WTC11 (cell line): ENCODE results near the gene KDM4B. TPM values are rescaled to one million over a fixed set of nuclear protein-coding genes. Genes with fewer than 3 reads are reported as not detected.
A peak's percentile ranks its signal among the peaks of the same experiment; 100 is the strongest.

Source experiments
- ATAC-seq: fragments of 200-7000 bp; cut with Tn5 transposase; 2 replicates; pipeline ENCODE4 v1.10.0; 2021; ENCODE audit warnings: mild to moderate bottlenecking, moderate library complexity
- CTCF ChIA-PET: fragments of 300-600 bp; sonication (Branson Sonifier 250); formaldehyde crosslinking; loops from one replicate; lab custom pipeline; 2021; ENCODE audit warnings: antibody characterized with exemption; lab: Charles Lee
- POLR2A ChIA-PET: fragments of 350-600 bp; sonication (Branson Sonifier 250); formaldehyde crosslinking; loops from one replicate; lab custom pipeline; 2021; ENCODE audit warnings: antibody characterized with exemption; lab: Charles Lee
- DNase-seq: peaks from one replicate; pipeline ENCODE4 v3.0.0; 2021; ENCODE audit warnings: low spot score
- H3K27ac Mint-ChIP-seq: 2 replicates; pipeline ENCODE4 v1.8.0; 2021; ENCODE audit warnings: mixed read lengths
- H3K27me3 Mint-ChIP-seq: 2 replicates; pipeline ENCODE4 v1.8.0; 2021; ENCODE audit warnings: low read depth, mild to moderate bottlenecking, moderate library complexity, mixed read lengths
- H3K36me3 Mint-ChIP-seq: 2 replicates; pipeline ENCODE4 v1.8.0; 2021; ENCODE audit warnings: mixed read lengths
- H3K4me1 Mint-ChIP-seq: 2 replicates; pipeline ENCODE4 v1.8.0; 2022; ENCODE audit warnings: mixed read lengths
- H3K4me3 Mint-ChIP-seq: 2 replicates; pipeline ENCODE4 v1.8.0; 2021; ENCODE audit warnings: mild to moderate bottlenecking, moderate library complexity, mixed read lengths
- H3K9me3 Mint-ChIP-seq: 2 replicates; pipeline ENCODE4 v1.8.0; 2021; ENCODE audit warnings: mixed read lengths
- ARID4B ChIP-seq: sonication (generic); formaldehyde crosslinking; IDR thresholded peaks from 2 replicates; pipeline ENCODE4 v1.8.0; 2023; ENCODE audit warnings: missing genetic modification reagents, mild to moderate bottlenecking, borderline replicate concordance
- CBFB ChIP-seq: sonication (generic); formaldehyde crosslinking; IDR thresholded peaks from 2 replicates; pipeline ENCODE4 v1.8.1; 2022; ENCODE audit warnings: mild to moderate bottlenecking, low read depth, missing genetic modification reagents
- GABPB1 ChIP-seq: sonication (generic); formaldehyde crosslinking; IDR thresholded peaks from 2 replicates; pipeline ENCODE4 v1.8.1; 2023; ENCODE audit warnings: mild to moderate bottlenecking, missing genetic modification reagents
- IRF1 ChIP-seq: sonication (generic); formaldehyde crosslinking; IDR thresholded peaks from 2 replicates; pipeline ENCODE4 v1.8.0; 2023; ENCODE audit warnings: missing genetic modification reagents
- JAZF1 ChIP-seq: fragments of 250-450 bp; sonication (Bioruptor Pico); IDR thresholded peaks from 2 replicates; pipeline ENCODE4 v1.9.0; 2021; ENCODE audit warnings: moderate library complexity, mild to moderate bottlenecking, inconsistent platforms
- ZNF317 ChIP-seq: sonication (generic); formaldehyde crosslinking; IDR thresholded peaks from 2 replicates; pipeline ENCODE4 v1.8.1; 2023; ENCODE audit warnings: low read depth, mild to moderate bottlenecking, moderate library complexity, missing genetic modification reagents, borderline replicate concordance
- ZNF396 ChIP-seq: fragments of 250-450 bp; sonication (Bioruptor Pico); IDR thresholded peaks from 2 replicates; pipeline ENCODE4 v1.8.0; 2021; ENCODE audit warnings: mild to moderate bottlenecking, moderate library complexity, borderline replicate concordance
- total RNA-seq: library from RNA; stranded (reverse); gene quantifications from 3 replicates; pipeline ENCODE4 v1.2.3, GENCODE V29; 2021
- TF ChIP-seq, protein P1 (sequence below): fragments of 250-450 bp; sonication (Bioruptor Pico); IDR thresholded peaks from 2 replicates; pipeline ENCODE4 v1.9.0; 2021; ENCODE audit warnings: mild to moderate bottlenecking
- TF ChIP-seq, protein P2 (sequence below): sonication (generic); formaldehyde crosslinking; IDR thresholded peaks from 2 replicates; pipeline ENCODE4 v1.8.1; 2023; ENCODE audit warnings: mild to moderate bottlenecking, missing genetic modification reagents, moderate library complexity

Gene KDM4B
- total RNA-seq, 1 experiment from 2014 or later, result 43.2 TPM

GRCh38 chr19:5016268-5016667 lies 47.4 kb downstream of the KDM4B start:
- CTCF ChIA-PET, result interaction anchor here (1.6 to 4.7 kb wide), 4 partner anchors 10 to 45 kb away, joined by 3 to 29 read pairs (median 16); no protein-coding TSS in a partner anchor
- Mint-ChIP-seq H3K4me3 (no peak overlapping the region), H3K27ac (no peak overlapping the region), H3K36me3 (peaks cover 4% of the 10 kb centered on the region; the same call in 1 of the 2 replicates), H3K9me3 (no peaks in the 10 kb centered on the region), H3K27me3 (no peaks in the 10 kb centered on the region), H3K4me1 (no peaks in the 10 kb centered on the region; the same call in 1 of the 2 replicates)
- POLR2A ChIA-PET, result no interaction called here
- ATAC-seq (no peak), DNase-seq (no peak)
- TF ChIP-seq, protein P1, sequence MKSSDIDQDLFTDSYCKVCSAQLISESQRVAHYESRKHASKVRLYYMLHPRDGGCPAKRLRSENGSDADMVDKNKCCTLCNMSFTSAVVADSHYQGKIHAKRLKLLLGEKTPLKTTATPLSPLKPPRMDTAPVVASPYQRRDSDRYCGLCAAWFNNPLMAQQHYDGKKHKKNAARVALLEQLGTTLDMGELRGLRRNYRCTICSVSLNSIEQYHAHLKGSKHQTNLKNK, result no peak
- TF ChIP-seq JAZF1 (CRISPR knock-in tag), result no peak
- TF ChIP-seq ARID4B (CRISPR knock-in tag), result no peak

- CTCF ChIA-PET, result interaction anchor here (0.6 to 4.7 kb wide), 6 partner anchors 9 to 165 kb away, joined by 3 to 29 read pairs (median 9); no protein-coding TSS in a partner anchor
- no peak overlapping the region for H3K27ac Mint-ChIP-seq
These were observed 47.9 kb downstream of the KDM4B start for GRCh38 chr19:5016781-5017180.

GRCh38 chr19:5017235-5017634 lies 48.3 kb downstream of the KDM4B start:
- Mint-ChIP-seq H3K4me1 (no peaks in the 10 kb centered on the region), H3K4me3 (no peak overlapping the region), H3K36me3 (peaks cover 4% of the 10 kb centered on the region; the same call in 1 of the 2 replicates), H3K27ac (no peak overlapping the region), H3K9me3 (no peaks in the 10 kb centered on the region), H3K27me3 (no peaks in the 10 kb centered on the region)
- ChIA-PET CTCF (interaction anchor here (0.6 to 4.7 kb wide), 5 partner anchors 9 to 166 kb away, joined by 3 to 29 read pairs (median 4); no protein-coding TSS in a partner anchor), POLR2A (no interaction called here)
- ATAC-seq (no peak), DNase-seq (no peak)
- no peak for TF ChIP-seq GABPB1 (CRISPR knock-in tag)
- TF ChIP-seq, protein P1, result no peak

More at GRCh38 chr19:5016781-5017180, 47.9 kb downstream of the KDM4B start:
- ATAC-seq, result peak; percentile 65
- TF ChIP-seq, protein P2, sequence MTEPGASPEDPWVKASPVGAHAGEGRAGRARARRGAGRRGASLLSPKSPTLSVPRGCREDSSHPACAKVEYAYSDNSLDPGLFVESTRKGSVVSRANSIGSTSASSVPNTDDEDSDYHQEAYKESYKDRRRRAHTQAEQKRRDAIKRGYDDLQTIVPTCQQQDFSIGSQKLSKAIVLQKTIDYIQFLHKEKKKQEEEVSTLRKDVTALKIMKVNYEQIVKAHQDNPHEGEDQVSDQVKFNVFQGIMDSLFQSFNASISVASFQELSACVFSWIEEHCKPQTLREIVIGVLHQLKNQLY, result no peak
- TF ChIP-seq CBFB (no peak), ZNF317 (CRISPR knock-in tag) (no peak), ZNF396 (CRISPR knock-in tag) (no peak), IRF1 (CRISPR knock-in tag) (no peak)
- TF ChIP-seq, all 79 proteins: peak for 0
- no peak for DNase-seq
- no peaks in the 10 kb centered on the region for H3K27me3 Mint-ChIP-seq
- no peaks in the 10 kb centered on the region for H3K4me1 Mint-ChIP-seq
- no peaks in the 10 kb centered on the region for H3K9me3 Mint-ChIP-seq
- no peak overlapping the region for H3K4me3 Mint-ChIP-seq
- POLR2A ChIA-PET, result no interaction called here
- H3K36me3 Mint-ChIP-seq, result peaks cover 4% of the 10 kb centered on the region; the same call in 1 of the 2 replicates
